SK-N-SH (cell line): ENCODE results near the gene TRAPPC3. TPM values are rescaled to one million over a fixed set of nuclear protein-coding genes. Genes with fewer than 3 reads are reported as not detected.

Experiments used
- CTCF ChIA-PET: fragments of 300-600, 350-600 bp; formaldehyde crosslinking; extraction: SDS; loops from one replicate; lab custom pipeline; 2021; lab: Yijun Ruan, JAX
- POLR2A ChIA-PET: fragments of 350-600 bp; sonication (Branson Sonifier 250); formaldehyde crosslinking; extraction: SDS; loops from one replicate; lab custom pipeline; 2020; ENCODE audit warnings: antibody characterized with exemption, inconsistent platforms; lab: Yijun Ruan, JAX
- DNase-seq: peaks from one replicate; pipeline ENCODE4 v3.0.0; 2012
- H2AFZ ChIP-seq: fragments of 200-600 bp; sonication (generic); 2 replicates; pipeline ENCODE4 v1.8.1; 2016; ENCODE audit warnings: antibody characterized with exemption, mild to moderate bottlenecking, low read depth
- H3F3A ChIP-seq: fragments of 200-600 bp; sonication (generic); replicated peaks from 2 replicates; pipeline ENCODE3; 2016; ENCODE audit warnings: antibody characterized with exemption, mild to moderate bottlenecking; ENCODE audit not compliant: insufficient read depth
- H3K27ac ChIP-seq, 2 experiments: fragments of 200-500 bp in 1 of 2; fragments of 200-600 bp in 1 of 2; sonication (Bioruptor generic) in 1 of 2; sonication (generic), shearing (Covaris generic) in 1 of 2; 2 replicates each; pipeline versions ENCODE4 v1.5.1 to v1.6.1; 2014 to 2016; ENCODE audit warnings: low read depth in 2 of 2, inconsistent platforms in 1 of 2, low read length in 1 of 2, mild to moderate bottlenecking in 1 of 2, mixed read lengths in 1 of 2
- H3K27me3 ChIP-seq: fragments of 200-600 bp; sonication (generic), shearing (Covaris generic); 2 replicates; pipeline ENCODE4 v1.6.1; 2016; ENCODE audit warnings: mixed run types; ENCODE audit not compliant: insufficient read depth
- H3K36me3 ChIP-seq, 2 experiments: fragments of 200-500 bp in 1 of 2; fragments of 200-600 bp in 1 of 2; sonication (Bioruptor generic) in 1 of 2; sonication (generic) in 1 of 2; replicated peaks in 1 of 2; 2 replicates each; pipeline versions ENCODE3 to v1.5.1; 2014 to 2016; ENCODE audit warnings: low read length in 1 of 2, mild to moderate bottlenecking in 1 of 2; ENCODE audit not compliant: insufficient read depth in 2 of 2, control insufficient read depth in 1 of 2
- H3K4me1 ChIP-seq, 2 experiments: fragments of 200-500 bp in 1 of 2; fragments of 200-600 bp in 1 of 2; sonication (Bioruptor generic) in 1 of 2; sonication (generic), shearing (Covaris generic) in 1 of 2; 2 replicates each; pipeline versions ENCODE4 v1.5.1 to v1.6.1; 2014 to 2016; ENCODE audit warnings: low read depth in 1 of 2, low read length in 1 of 2, mixed run types in 1 of 2; ENCODE audit not compliant: insufficient read depth in 2 of 2, control insufficient read depth in 1 of 2
- H3K4me2 ChIP-seq: fragments of 200-600 bp; sonication (generic), shearing (Covaris generic); 2 replicates; pipeline ENCODE4 v1.6.1; 2017; ENCODE audit warnings: mixed run types
- H3K4me3 ChIP-seq, 2 experiments: fragments of 200-500 bp in 1 of 2; fragments of 200-600 bp in 1 of 2; sonication (Bioruptor generic) in 1 of 2; sonication (generic), shearing (Covaris generic) in 1 of 2; 2 replicates each; pipeline versions ENCODE4 v1.5.1 to v1.8.1; 2014 to 2016; ENCODE audit warnings: low read depth in 2 of 2, inconsistent platforms in 1 of 2, low read length in 1 of 2, mild to moderate bottlenecking in 1 of 2, mixed read lengths in 1 of 2, moderate library complexity in 1 of 2
- H3K79me2 ChIP-seq: fragments of 200-600 bp; sonication (generic); 2 replicates; pipeline ENCODE4 v1.8.1; 2017; ENCODE audit warnings: mild to moderate bottlenecking; ENCODE audit not compliant: insufficient read depth
- H3K9ac ChIP-seq: fragments of 200-600 bp; sonication (generic); 2 replicates; pipeline ENCODE4 v1.6.1; 2017; ENCODE audit warnings: mixed run types
- H3K9me2 ChIP-seq: fragments of 200-600 bp; sonication (generic); 2 replicates; pipeline ENCODE4 v1.6.1; 2017; ENCODE audit warnings: mixed run types
- H3K9me3 ChIP-seq: fragments of 200-600 bp; sonication (generic); 2 replicates; pipeline ENCODE4 v1.6.1; 2017; ENCODE audit warnings: mixed run types, mild to moderate bottlenecking, moderate library complexity
- H4K20me1 ChIP-seq: fragments of 200-600 bp; sonication (generic); 2 replicates; pipeline ENCODE4 v1.6.1; 2017; ENCODE audit warnings: mild to moderate bottlenecking, mixed run types; ENCODE audit not compliant: insufficient read depth
- CHD2 ChIP-seq: fragments of 150-350 bp; IDR thresholded peaks from 2 replicates; pipeline ENCODE4 v1.6.1; 2018; ENCODE audit warnings: low read length; ENCODE audit not compliant: partially characterized antibody
- EZH2phosphoT487 ChIP-seq: fragments of 200-600 bp; sonication (generic); IDR thresholded peaks from 2 replicates; pipeline ENCODE4 v1.6.1; 2017; ENCODE audit warnings: low read depth, mixed run types, mild to moderate bottlenecking, antibody characterized with exemption, moderate library complexity, borderline replicate concordance
- FOSL2 ChIP-seq: IDR thresholded peaks from 2 replicates; pipeline ENCODE4 v1.4.0; 2012; ENCODE audit warnings: low read depth, mild to moderate bottlenecking, moderate library complexity, borderline replicate concordance
- FOXJ3 ChIP-seq: sonication (generic); formaldehyde crosslinking; IDR thresholded peaks from 2 replicates; pipeline ENCODE4 v1.5.1; 2020; ENCODE audit warnings: mild to moderate bottlenecking, missing genetic modification reagents
- FOXM1 ChIP-seq: IDR thresholded peaks from 2 replicates; pipeline ENCODE4 v1.4.0; 2012; ENCODE audit warnings: low read depth, mild to moderate bottlenecking
- GABPA ChIP-seq: IDR thresholded peaks from 2 replicates; pipeline ENCODE4 v1.4.0; 2012; ENCODE audit warnings: low read depth, mild to moderate bottlenecking
- GATA2 ChIP-seq: sonication (generic); formaldehyde crosslinking; IDR thresholded peaks from 2 replicates; pipeline ENCODE4 v1.5.0; 2020; ENCODE audit warnings: mild to moderate bottlenecking, missing genetic modification reagents
- JUND ChIP-seq: IDR thresholded peaks from 2 replicates; pipeline ENCODE4 v1.4.0; 2012
- MXI1 ChIP-seq: IDR thresholded peaks from 2 replicates; pipeline ENCODE4 v1.6.1; 2012; ENCODE audit warnings: mild to moderate bottlenecking, low read depth, low read length, improper control_type of control experiment
- NFIC ChIP-seq: IDR thresholded peaks from 2 replicates; pipeline ENCODE4 v1.4.0; 2012; ENCODE audit warnings: borderline replicate concordance
- NRF1 ChIP-seq: IDR thresholded peaks from 2 replicates; pipeline ENCODE4 v1.6.1; 2012; ENCODE audit warnings: low read depth, mild to moderate bottlenecking, low read length
- POLR2AphosphoS5 ChIP-seq: IDR thresholded peaks from 2 replicates; pipeline ENCODE4 v1.6.1; 2012; ENCODE audit warnings: low read depth, low read length
- RCOR1 ChIP-seq: fragments of 150-350 bp; IDR thresholded peaks from 2 replicates; pipeline ENCODE4 v1.6.1; 2017; ENCODE audit warnings: antibody characterized with exemption, low read length
- RXRA ChIP-seq: IDR thresholded peaks from 2 replicates; pipeline ENCODE4 v1.4.0; 2012; ENCODE audit warnings: low read depth, mild to moderate bottlenecking, borderline replicate concordance
- SIN3A ChIP-seq: IDR thresholded peaks from 2 replicates; pipeline ENCODE4 v1.6.1; 2012; ENCODE audit warnings: low read depth, mild to moderate bottlenecking, low read length, moderate library complexity, borderline replicate concordance
- SMC3 ChIP-seq: IDR thresholded peaks from 2 replicates; pipeline ENCODE4 v1.6.1; 2012; ENCODE audit warnings: low read depth, low read length, improper control_type of control experiment
- TAF1 ChIP-seq: IDR thresholded peaks from 2 replicates; pipeline ENCODE4 v1.6.1; 2012; ENCODE audit warnings: low read depth, mild to moderate bottlenecking, low read length, moderate library complexity, borderline replicate concordance
- YY1 ChIP-seq: IDR thresholded peaks from 2 replicates; pipeline ENCODE4 v1.4.0; 2012; ENCODE audit warnings: low read depth, mild to moderate bottlenecking
- WGBS: methylation state at CpG from one replicate; pipeline ENCODE4 v1.1.6; 2017; ENCODE audit warnings: low lambda C conversion rate; 5-methylcytosine and 5-hydroxymethylcytosine counted together
- polyA plus RNA-seq, 3 experiments: library from polyadenylated mRNA; depleted of rRNA; stranded (reverse); fragments of >200 nt; gene quantifications; 2 replicates each; pipeline ENCODE4 v1.2.3, GENCODE V29; 2012
- TF ChIP-seq, protein P1 (sequence below): fragments of 150-350 bp; IDR thresholded peaks from 2 replicates; pipeline ENCODE4 v1.6.1; 2016; ENCODE audit warnings: mild to moderate bottlenecking, low read depth, low read length
- TF ChIP-seq, protein P2 (sequence below): IDR thresholded peaks from 2 replicates; pipeline ENCODE4 v1.4.0; 2012; ENCODE audit warnings: low read depth, borderline replicate concordance
- TF ChIP-seq, protein P3 (sequence below): IDR thresholded peaks from 2 replicates; pipeline ENCODE4 v1.4.0; 2012; ENCODE audit warnings: low read depth
- TF ChIP-seq, protein P4 (sequence below): IDR thresholded peaks from 2 replicates; pipeline ENCODE4 v1.6.1; 2012; ENCODE audit warnings: mild to moderate bottlenecking, low read depth, low read length, moderate library complexity

The TRAPPC3 gene
- polyA plus RNA-seq, 1 of the 3 experiments (the other 2 are of a cell fraction): 149 TPM

DNA sequence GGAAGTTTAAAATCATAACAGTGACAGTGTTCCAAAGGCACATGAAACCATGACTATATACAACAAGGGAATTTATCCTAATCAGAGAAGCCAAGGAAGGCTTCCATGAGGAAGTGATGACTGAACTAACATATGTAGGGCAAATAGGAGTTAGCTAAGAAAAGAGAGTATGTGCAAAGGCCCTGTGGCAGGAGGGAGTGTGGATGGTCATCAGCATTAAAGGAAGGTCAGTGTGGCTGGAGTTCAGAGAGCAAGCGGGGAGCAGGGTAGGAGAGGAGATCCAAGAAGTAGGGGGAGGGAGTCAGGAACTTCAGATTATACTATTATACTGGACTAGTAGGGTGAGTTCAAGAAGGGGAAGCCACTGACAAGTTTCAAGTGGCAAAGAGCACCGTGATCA, 15.1 kb upstream of the TRAPPC3 start:
- Histone ChIP-seq H3K4me1 (peaks cover 31 to 33% of the 10 kb centered on the region in 2 experiments), H4K20me1 (peaks cover 100% of the 10 kb centered on the region), H3K4me3 (no peak overlapping the region), H3K36me3 (peaks cover 6 to 27% of the 10 kb centered on the region in 2 experiments), H3K9me3 (no peaks in the 10 kb centered on the region), H3K27me3 (no peaks in the 10 kb centered on the region), H3K27ac (no peak overlapping the region), H3K4me2 (no peak overlapping the region), H2AFZ (no peak overlapping the region), H3F3A (peaks cover 7% of the 10 kb centered on the region), H3K79me2 (peaks cover 100% of the 10 kb centered on the region), H3K9me2 (no peaks in the 10 kb centered on the region), H3K9ac (no peak overlapping the region)
- 86% methylated on average over 2 of the region's 2 CpGs for WGBS
- POLR2A ChIA-PET: no interaction called here
- CTCF ChIA-PET: interaction anchor here (0.9 to 3.8 kb wide), 3 partner anchors 13 to 23 kb away, joined by 3 to 15 read pairs (median 3); no protein-coding TSS in a partner anchor
- TF ChIP-seq YY1 (no peak), FOXM1 (no peak), JUND (no peak), EZH2phosphoT487 (no peak), FOXJ3 (CRISPR knock-in tag) (no peak), GATA2 (CRISPR knock-in tag) (no peak), CHD2 (no peak), MXI1 (no peak), NFIC (no peak)
- TF ChIP-seq, protein P1, sequence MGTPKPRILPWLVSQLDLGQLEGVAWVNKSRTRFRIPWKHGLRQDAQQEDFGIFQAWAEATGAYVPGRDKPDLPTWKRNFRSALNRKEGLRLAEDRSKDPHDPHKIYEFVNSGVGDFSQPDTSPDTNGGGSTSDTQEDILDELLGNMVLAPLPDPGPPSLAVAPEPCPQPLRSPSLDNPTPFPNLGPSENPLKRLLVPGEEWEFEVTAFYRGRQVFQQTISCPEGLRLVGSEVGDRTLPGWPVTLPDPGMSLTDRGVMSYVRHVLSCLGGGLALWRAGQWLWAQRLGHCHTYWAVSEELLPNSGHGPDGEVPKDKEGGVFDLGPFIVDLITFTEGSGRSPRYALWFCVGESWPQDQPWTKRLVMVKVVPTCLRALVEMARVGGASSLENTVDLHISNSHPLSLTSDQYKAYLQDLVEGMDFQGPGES: no peak
- TF ChIP-seq, protein P2, sequence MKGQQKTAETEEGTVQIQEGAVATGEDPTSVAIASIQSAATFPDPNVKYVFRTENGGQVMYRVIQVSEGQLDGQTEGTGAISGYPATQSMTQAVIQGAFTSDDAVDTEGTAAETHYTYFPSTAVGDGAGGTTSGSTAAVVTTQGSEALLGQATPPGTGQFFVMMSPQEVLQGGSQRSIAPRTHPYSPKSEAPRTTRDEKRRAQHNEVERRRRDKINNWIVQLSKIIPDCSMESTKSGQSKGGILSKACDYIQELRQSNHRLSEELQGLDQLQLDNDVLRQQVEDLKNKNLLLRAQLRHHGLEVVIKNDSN: no peak
- DNase-seq: no peak

DNA sequence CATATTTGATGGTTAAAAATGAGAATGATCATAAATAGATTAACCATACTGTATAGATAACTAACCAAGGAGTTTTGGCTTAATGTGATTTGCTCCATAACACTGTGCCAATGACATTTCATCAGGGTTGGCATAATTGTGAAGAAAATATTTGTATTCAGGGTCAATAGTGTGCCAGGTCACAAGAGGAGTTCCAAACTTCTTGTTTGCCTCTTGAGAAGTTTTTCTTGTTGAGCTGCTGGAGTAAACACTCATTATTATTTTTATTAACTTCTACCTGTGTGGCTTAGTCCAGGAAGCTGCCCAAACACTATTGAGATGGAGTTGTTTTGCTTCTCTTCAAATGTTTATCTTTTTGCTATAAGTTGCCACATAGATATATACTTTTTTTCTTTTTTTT, 14.1 kb upstream of the TRAPPC3 start:
- Histone ChIP-seq H3K4me1 (peaks cover 33 to 36% of the 10 kb centered on the region in 2 experiments), H3K36me3 (peaks cover 7 to 31% of the 10 kb centered on the region in 2 experiments), H3K9ac (no peak overlapping the region), H3K27ac (no peak overlapping the region), H3K9me3 (no peaks in the 10 kb centered on the region), H4K20me1 (peaks cover 100% of the 10 kb centered on the region), H2AFZ (no peak overlapping the region), H3K4me3 (no peak overlapping the region), H3K9me2 (no peaks in the 10 kb centered on the region), H3F3A (peaks cover 10% of the 10 kb centered on the region), H3K27me3 (no peaks in the 10 kb centered on the region), H3K79me2 (peaks cover 100% of the 10 kb centered on the region), H3K4me2 (no peak overlapping the region)
- no peak for TF ChIP-seq FOXM1
- no peak for TF ChIP-seq CHD2
- no peak for TF ChIP-seq RXRA
- no peak for TF ChIP-seq TAF1
- no peak for TF ChIP-seq YY1
- TF ChIP-seq JUND: no peak
- TF ChIP-seq, protein P3, sequence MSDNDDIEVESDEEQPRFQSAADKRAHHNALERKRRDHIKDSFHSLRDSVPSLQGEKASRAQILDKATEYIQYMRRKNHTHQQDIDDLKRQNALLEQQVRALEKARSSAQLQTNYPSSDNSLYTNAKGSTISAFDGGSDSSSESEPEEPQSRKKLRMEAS: no peak
- no peak for TF ChIP-seq EZH2phosphoT487
- no peak for TF ChIP-seq GABPA
- TF ChIP-seq POLR2AphosphoS5: no peak
- no peak for TF ChIP-seq RCOR1
- TF ChIP-seq, protein P4, sequence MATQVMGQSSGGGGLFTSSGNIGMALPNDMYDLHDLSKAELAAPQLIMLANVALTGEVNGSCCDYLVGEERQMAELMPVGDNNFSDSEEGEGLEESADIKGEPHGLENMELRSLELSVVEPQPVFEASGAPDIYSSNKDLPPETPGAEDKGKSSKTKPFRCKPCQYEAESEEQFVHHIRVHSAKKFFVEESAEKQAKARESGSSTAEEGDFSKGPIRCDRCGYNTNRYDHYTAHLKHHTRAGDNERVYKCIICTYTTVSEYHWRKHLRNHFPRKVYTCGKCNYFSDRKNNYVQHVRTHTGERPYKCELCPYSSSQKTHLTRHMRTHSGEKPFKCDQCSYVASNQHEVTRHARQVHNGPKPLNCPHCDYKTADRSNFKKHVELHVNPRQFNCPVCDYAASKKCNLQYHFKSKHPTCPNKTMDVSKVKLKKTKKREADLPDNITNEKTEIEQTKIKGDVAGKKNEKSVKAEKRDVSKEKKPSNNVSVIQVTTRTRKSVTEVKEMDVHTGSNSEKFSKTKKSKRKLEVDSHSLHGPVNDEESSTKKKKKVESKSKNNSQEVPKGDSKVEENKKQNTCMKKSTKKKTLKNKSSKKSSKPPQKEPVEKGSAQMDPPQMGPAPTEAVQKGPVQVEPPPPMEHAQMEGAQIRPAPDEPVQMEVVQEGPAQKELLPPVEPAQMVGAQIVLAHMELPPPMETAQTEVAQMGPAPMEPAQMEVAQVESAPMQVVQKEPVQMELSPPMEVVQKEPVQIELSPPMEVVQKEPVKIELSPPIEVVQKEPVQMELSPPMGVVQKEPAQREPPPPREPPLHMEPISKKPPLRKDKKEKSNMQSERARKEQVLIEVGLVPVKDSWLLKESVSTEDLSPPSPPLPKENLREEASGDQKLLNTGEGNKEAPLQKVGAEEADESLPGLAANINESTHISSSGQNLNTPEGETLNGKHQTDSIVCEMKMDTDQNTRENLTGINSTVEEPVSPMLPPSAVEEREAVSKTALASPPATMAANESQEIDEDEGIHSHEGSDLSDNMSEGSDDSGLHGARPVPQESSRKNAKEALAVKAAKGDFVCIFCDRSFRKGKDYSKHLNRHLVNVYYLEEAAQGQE: no peak
- no peak for TF ChIP-seq SIN3A
- TF ChIP-seq SMC3: no peak
- TF ChIP-seq MXI1: no peak
- no peak for TF ChIP-seq NRF1
- TF ChIP-seq FOSL2: no peak
- no peak for DNase-seq
- CTCF ChIA-PET: interaction anchor here (1.1 to 4.8 kb wide), 3 partner anchors 12 to 29 kb away, joined by 3 to 49 read pairs (median 11); partner anchors contain the start of gene TRAPPC3
- POLR2A ChIA-PET: no interaction called here
